OCI-LY7 (cell line): ENCODE data around the gene ADARB2. TPM values are rescaled to one million over a fixed set of nuclear protein-coding genes. Genes with fewer than 3 reads are reported as not detected.

Experiments used
- BruUV-seq: library from RNA; stranded (reverse); fragments of 400-500 nt; replicated peaks from 2 replicates; lab custom pipeline; 2021; lab: Mats Ljungman, UMichigan
- CTCF ChIA-PET: fragments of 300-600 bp; sonication (Branson Sonifier 250); formaldehyde crosslinking; loops from one replicate; lab custom pipeline; 2022; ENCODE audit warnings: antibody characterized with exemption; ENCODE audit not compliant: unreplicated experiment; lab: Charles Lee
- POLR2A ChIA-PET: fragments of 300-600 bp; sonication (Branson Sonifier 250); formaldehyde crosslinking; loops from one replicate; lab custom pipeline; 2022; ENCODE audit warnings: antibody characterized with exemption; lab: Charles Lee
- DNase-seq: peaks from one replicate; pipeline ENCODE4 v3.0.0-alpha.2; 2015; ENCODE audit warnings: low spot score
- H2AFZ ChIP-seq: fragments of 200-600 bp; sonication (generic), shearing (Covaris generic); 2 replicates; pipeline ENCODE4 v1.6.1; 2014; ENCODE audit warnings: mild to moderate bottlenecking, antibody characterized with exemption, low read length, moderate library complexity
- H3K27ac ChIP-seq: fragments of 200-600 bp; sonication (generic); 2 replicates; pipeline ENCODE4 v1.5.1; 2014; ENCODE audit warnings: mixed run types, low read depth, mild to moderate bottlenecking, moderate library complexity, low read length, inconsistent platforms; ENCODE audit not compliant: poor library complexity, severe bottlenecking
- H3K36me3 ChIP-seq: fragments of 200-600 bp; sonication (generic); 2 replicates; pipeline ENCODE4 v1.6.1; 2014; ENCODE audit warnings: mild to moderate bottlenecking, antibody characterized with exemption, low read length, moderate library complexity, mixed read lengths; ENCODE audit not compliant: insufficient read depth
- H3K4me1 ChIP-seq: fragments of 200-600 bp; sonication (generic); 2 replicates; pipeline ENCODE4 v1.5.1; 2014; ENCODE audit warnings: mild to moderate bottlenecking, low read length; ENCODE audit not compliant: insufficient read depth, poor library complexity, severe bottlenecking
- H3K4me2 ChIP-seq: fragments of 200-600 bp; sonication (generic); 2 replicates; pipeline ENCODE4 v1.6.1; 2014; ENCODE audit warnings: mild to moderate bottlenecking, low read length
- H3K4me3 ChIP-seq: fragments of 200-600 bp; sonication (generic); 2 replicates; pipeline ENCODE4 v1.5.1; 2014; ENCODE audit warnings: mild to moderate bottlenecking, low read depth, low read length; ENCODE audit not compliant: poor library complexity, severe bottlenecking
- H3K79me2 ChIP-seq: fragments of 200-600 bp; sonication (generic); 2 replicates; pipeline ENCODE4 v1.6.1; 2016; ENCODE audit warnings: low read depth, mild to moderate bottlenecking, low read length, moderate library complexity, mixed read lengths; ENCODE audit not compliant: insufficient read depth
- H3K9me2 ChIP-seq: fragments of 200-600 bp; sonication (generic); 2 replicates; pipeline ENCODE4 v1.6.1; 2016; ENCODE audit warnings: mild to moderate bottlenecking, low read length, mixed read lengths; ENCODE audit not compliant: insufficient read depth
- H3K9me3 ChIP-seq: fragments of 200-600 bp; sonication (generic); 2 replicates; pipeline ENCODE4 v1.6.1; 2014; ENCODE audit warnings: mild to moderate bottlenecking, mixed run types, low read length, mixed read lengths
- H4K20me1 ChIP-seq: fragments of 200-600 bp; sonication (generic); 2 replicates; pipeline ENCODE4 v1.6.1; 2014; ENCODE audit warnings: mild to moderate bottlenecking, antibody characterized with exemption, low read length, moderate library complexity, mixed read lengths; ENCODE audit not compliant: insufficient read depth
- EZH2phosphoT487 ChIP-seq: fragments of 200-600 bp; sonication (generic); IDR thresholded peaks from 2 replicates; pipeline ENCODE4 v1.6.1; 2018; ENCODE audit warnings: low read depth, borderline replicate concordance, mild to moderate bottlenecking, mixed run types, antibody characterized with exemption, low read length, moderate library complexity, mixed read lengths
- intact Hi-C: fragments of 100-400 bp; cut with micrococcal nuclease; formaldehyde crosslinking; loops from one replicate; pipeline ENCODE4 v1.10.0; 2022; ENCODE audit not compliant: unreplicated experiment
- total RNA-seq, 2 experiments: library from RNA; depleted of rRNA in 1 of 2; stranded (reverse); fragments of >200 nt in 1 of 2; shearing (Covaris generic) in 1 of 2; gene quantifications; 2 replicates each; pipeline ENCODE4 v1.2.3, GENCODE V29; 2014 to 2022
- TF ChIP-seq, protein P1 (sequence below): fragments of 200-600 bp; sonication (generic); conservative IDR thresholded peaks from 2 replicates; pipeline ENCODE4 v1.5.1; 2014; ENCODE audit warnings: mild to moderate bottlenecking, antibody characterized with exemption, low read length, moderate library complexity, mixed read lengths

Gene ADARB2
- total RNA-seq, 2 experiments from 2014 or later = 0.03 TPM; not detected in 1

DNA sequence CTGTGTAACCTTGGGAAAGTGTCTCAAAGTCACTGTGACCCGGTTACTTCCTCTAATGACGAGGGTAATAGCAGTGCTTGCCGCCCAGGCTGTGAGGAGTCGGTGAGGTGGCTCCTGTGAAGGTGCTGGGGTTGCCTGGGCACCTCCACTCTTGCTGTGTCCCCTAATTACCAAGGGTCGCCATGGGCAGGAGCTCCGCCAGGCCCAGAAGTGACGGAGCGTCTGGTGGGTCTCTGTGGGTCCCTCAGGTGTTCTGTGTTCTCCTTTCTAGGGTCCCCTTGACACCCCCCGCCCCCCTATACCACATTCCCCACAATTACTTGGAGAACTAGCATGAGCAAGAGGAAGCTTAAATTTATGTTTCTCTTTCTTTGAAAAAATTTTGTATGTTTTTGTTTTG, 519.7 kb downstream of the ADARB2 start:
- TF ChIP-seq, protein P1, sequence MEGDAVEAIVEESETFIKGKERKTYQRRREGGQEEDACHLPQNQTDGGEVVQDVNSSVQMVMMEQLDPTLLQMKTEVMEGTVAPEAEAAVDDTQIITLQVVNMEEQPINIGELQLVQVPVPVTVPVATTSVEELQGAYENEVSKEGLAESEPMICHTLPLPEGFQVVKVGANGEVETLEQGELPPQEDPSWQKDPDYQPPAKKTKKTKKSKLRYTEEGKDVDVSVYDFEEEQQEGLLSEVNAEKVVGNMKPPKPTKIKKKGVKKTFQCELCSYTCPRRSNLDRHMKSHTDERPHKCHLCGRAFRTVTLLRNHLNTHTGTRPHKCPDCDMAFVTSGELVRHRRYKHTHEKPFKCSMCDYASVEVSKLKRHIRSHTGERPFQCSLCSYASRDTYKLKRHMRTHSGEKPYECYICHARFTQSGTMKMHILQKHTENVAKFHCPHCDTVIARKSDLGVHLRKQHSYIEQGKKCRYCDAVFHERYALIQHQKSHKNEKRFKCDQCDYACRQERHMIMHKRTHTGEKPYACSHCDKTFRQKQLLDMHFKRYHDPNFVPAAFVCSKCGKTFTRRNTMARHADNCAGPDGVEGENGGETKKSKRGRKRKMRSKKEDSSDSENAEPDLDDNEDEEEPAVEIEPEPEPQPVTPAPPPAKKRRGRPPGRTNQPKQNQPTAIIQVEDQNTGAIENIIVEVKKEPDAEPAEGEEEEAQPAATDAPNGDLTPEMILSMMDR = no peak
- no peak for TF ChIP-seq EZH2phosphoT487
- ChIA-PET POLR2A (interaction anchor here (0.7 kb wide), 1 partner anchor 1809 kb away, joined by 4 read pairs; no protein-coding TSS in a partner anchor), CTCF (interaction anchor here (0.6 kb wide), 1 partner anchor 214 kb away, joined by 4 read pairs; no protein-coding TSS in a partner anchor)
- DNase-seq = no peak
- no peak overlapping the region for H3K27ac ChIP-seq
- H3K9me2 ChIP-seq = no peaks in the 10 kb centered on the region
- no TSS peak for BruUV-seq
- H3K4me2 ChIP-seq = no peak overlapping the region
- H2AFZ ChIP-seq = no peak overlapping the region
- no peaks in the 10 kb centered on the region for H3K9me3 ChIP-seq
- intact Hi-C loops = no loop called here
- no peaks in the 10 kb centered on the region for H3K36me3 ChIP-seq
- H3K4me1 ChIP-seq = no peaks in the 10 kb centered on the region
- H4K20me1 ChIP-seq = no peaks in the 10 kb centered on the region
- no peak overlapping the region for H3K4me3 ChIP-seq
- H3K79me2 ChIP-seq = no peaks in the 10 kb centered on the region

DNA sequence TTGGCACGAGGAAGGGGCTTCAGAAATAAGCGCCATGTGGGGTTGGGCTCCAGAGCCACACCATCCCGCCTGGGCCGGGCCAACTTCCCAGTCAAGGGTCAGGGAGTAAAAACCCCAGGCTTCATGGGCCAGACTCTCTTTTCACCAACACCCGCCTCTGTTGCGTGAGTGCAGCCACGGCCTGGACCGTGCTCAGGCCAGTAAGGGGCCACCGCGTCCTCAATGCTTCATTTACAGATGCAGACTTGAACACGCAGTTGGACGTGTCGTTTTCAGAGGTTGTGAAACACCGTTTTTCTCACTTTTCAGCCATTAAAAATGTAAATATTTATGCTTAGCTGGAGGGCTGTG, 520.1 kb downstream of the ADARB2 start:
- no TSS peak for BruUV-seq

DNA sequence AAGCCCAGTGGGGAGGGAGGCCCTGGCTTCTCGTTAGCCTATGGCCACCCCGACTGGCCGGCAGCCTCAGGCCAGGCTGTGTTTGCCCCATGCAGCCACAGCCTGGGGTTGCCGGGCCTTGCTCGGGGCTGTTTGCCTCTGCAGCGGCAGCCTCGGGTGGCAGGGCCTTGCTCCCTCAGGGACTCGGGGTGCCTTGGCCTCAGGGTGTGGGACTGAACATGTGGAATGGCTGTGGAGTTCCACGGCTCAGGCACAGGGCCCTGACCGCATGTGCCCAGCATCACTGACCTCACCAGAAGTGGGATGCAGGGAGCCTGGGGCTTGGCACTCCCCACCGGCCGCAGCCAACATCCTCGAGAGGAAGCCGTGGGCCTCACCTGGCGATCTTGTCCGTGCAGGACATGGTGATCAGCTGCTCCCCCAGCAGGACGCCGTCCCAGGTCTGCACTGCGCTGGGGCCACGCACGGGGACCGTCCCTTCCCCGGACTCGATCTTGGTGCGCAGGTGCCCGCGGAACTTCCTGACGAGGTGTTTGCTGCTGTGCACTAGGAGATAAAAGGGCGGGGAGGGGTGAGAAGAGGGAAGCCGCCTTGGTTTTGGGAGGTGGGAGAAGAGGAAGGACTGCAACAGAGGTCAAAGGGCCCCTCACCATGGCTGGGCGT, 520.6 kb downstream of the ADARB2 start:
- intact Hi-C loops = no loop called here
- CTCF ChIA-PET = no interaction called here

More for the DNA sequence above, 520.1 kb downstream of the ADARB2 start:
- Histone ChIP-seq H3K9me2 (no peaks in the 10 kb centered on the region), H3K4me3 (no peak overlapping the region), H3K36me3 (no peaks in the 10 kb centered on the region), H3K9me3 (no peaks in the 10 kb centered on the region), H3K4me2 (no peak overlapping the region), H2AFZ (no peak overlapping the region), H3K4me1 (no peaks in the 10 kb centered on the region), H3K27ac (no peak overlapping the region), H3K79me2 (no peaks in the 10 kb centered on the region), H4K20me1 (no peaks in the 10 kb centered on the region)
- intact Hi-C loops = no loop called here
- no peak for DNase-seq
- POLR2A ChIA-PET = no interaction called here
- TF ChIP-seq EZH2phosphoT487 = no peak
- TF ChIP-seq, protein P1 = no peak
- CTCF ChIA-PET = no interaction called here

More for the DNA sequence above, 520.6 kb downstream of the ADARB2 start:
- H2AFZ ChIP-seq = no peak overlapping the region
- no peaks in the 10 kb centered on the region for H3K9me2 ChIP-seq
- H3K4me1 ChIP-seq = no peaks in the 10 kb centered on the region
- H3K4me3 ChIP-seq = no peak overlapping the region
- H3K4me2 ChIP-seq = no peak overlapping the region
- H3K9me3 ChIP-seq = no peaks in the 10 kb centered on the region
- H3K27ac ChIP-seq = no peak overlapping the region
- BruUV-seq = no TSS peak
- POLR2A ChIA-PET = no interaction called here
- no peaks in the 10 kb centered on the region for H3K36me3 ChIP-seq
- H4K20me1 ChIP-seq = no peaks in the 10 kb centered on the region
- H3K79me2 ChIP-seq = no peaks in the 10 kb centered on the region
- DNase-seq = no peak
- TF ChIP-seq, protein P1 = no peak
- TF ChIP-seq EZH2phosphoT487 = no peak
